ENCODE measurements around the gene AKAP10. TPM values are rescaled to one million over a fixed set of nuclear protein-coding genes. Genes with fewer than 3 reads are reported as not detected.

Gene AKAP10
- total RNA-seq, 1 donor from 2014 or later = 51.5 TPM

- intact Hi-C loops (cut with micrococcal nuclease) = no loop called here
- H3K9me3 Mint-ChIP-seq = no peaks in the 10 kb centered on the region
- ATAC-seq (ENCODE audit: low read depth) = no peak
- no peak for TF ChIP-seq CTCF (IDR thresholded peaks at IDR 0.05)
- peaks cover 70% of the 10 kb centered on the region for H3K36me3 Mint-ChIP-seq (ENCODE audit: low read depth)
- no peak for DNase-seq
- no peaks in the 10 kb centered on the region for H3K27me3 Mint-ChIP-seq
- H3K4me1 Mint-ChIP-seq = peaks cover 20% of the 10 kb centered on the region
- CTCF ChIA-PET = no interaction called here
- no peak overlapping the region for H3K27ac Mint-ChIP-seq
- no peak overlapping the region for H3K4me3 Mint-ChIP-seq
- POLR2A ChIA-PET = no interaction called here
Observed at GRCh38 chr17:19945009-19945626, 32.5 kb downstream of the AKAP10 start.

DNA sequence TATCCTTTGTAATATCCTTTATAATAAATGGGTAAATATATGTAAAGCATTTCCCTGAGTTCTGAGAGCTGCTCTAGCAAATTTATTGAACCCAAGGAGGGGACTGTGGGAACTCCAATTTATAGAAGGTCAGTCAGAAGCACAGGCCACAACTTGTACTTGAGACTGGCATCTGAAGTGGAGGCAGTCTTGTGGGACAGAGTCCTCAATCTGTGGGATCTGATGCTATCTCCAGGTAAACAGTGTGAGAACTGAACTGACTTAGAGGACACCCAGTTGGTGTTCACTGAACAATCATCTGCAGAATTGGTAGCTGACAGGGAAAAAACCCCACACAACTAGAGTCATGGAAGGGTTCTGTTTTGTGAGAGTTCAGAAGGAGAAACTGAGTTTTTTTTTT is 34.0 kb downstream of the AKAP10 start:
- H3K27me3 Mint-ChIP-seq = no peaks in the 10 kb centered on the region
- no peak overlapping the region for H3K4me3 Mint-ChIP-seq
- DNase-seq = no peak
- H3K27ac Mint-ChIP-seq = no peak overlapping the region
- ATAC-seq (ENCODE audit: low read depth) = no peak
- ChIA-PET CTCF (no interaction called here), POLR2A (no interaction called here)
- no peak for TF ChIP-seq CTCF (IDR thresholded peaks at IDR 0.05)
- H3K4me1 Mint-ChIP-seq = peaks cover 15% of the 10 kb centered on the region
- H3K36me3 Mint-ChIP-seq (ENCODE audit: low read depth) = peaks cover 77% of the 10 kb centered on the region
- intact Hi-C loops (cut with micrococcal nuclease) = no loop called here
- no peaks in the 10 kb centered on the region for H3K9me3 Mint-ChIP-seq

GRCh38 chr17:19943026-19943425 is 34.6 kb downstream of the AKAP10 start:
- H3K36me3 Mint-ChIP-seq (ENCODE audit: low read depth) = peaks cover 74% of the 10 kb centered on the region

DNA sequence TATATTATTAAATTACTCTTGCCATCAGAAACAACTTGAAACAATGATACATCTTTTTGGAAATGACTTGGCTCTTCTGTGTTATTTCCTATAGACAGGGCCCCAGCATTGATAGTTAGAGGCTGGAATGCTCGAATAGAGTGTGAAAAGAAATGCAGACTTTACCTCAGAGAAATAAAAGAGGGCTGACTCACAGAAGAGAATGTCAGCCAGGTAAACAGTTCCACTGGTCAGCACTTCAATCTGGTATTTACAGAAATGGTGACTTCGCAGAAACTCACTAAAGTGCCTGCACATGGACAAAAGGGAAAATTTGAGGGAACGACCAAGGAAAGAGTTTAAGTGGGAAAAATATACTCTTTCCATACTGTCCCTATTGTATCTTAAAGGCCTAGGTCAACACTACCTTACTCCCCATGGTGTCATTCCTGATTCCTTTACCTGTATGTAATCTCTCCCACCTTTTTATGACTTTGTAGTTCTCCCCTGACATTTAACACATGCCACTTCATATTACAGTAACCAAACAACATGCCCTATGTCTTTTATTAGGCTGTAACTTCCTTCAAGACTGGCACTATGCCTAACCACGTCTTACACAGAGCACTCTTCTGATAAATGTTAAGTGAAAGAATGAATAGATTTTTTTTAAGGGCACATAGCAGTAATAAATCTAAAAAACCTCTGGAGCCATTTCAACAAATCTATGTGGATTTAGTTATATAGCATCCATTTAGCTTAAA is 36.7 kb downstream of the AKAP10 start:
- H3K36me3 Mint-ChIP-seq (ENCODE audit: low read depth) = peaks cover 77% of the 10 kb centered on the region
- ChIA-PET POLR2A (no interaction called here), CTCF (no interaction called here)
- intact Hi-C loops (cut with micrococcal nuclease) = no loop called here
- no peak overlapping the region for H3K27ac Mint-ChIP-seq
- TF ChIP-seq CTCF (IDR thresholded peaks at IDR 0.05) = no peak
- H3K4me3 Mint-ChIP-seq = no peak overlapping the region
- no peaks in the 10 kb centered on the region for H3K9me3 Mint-ChIP-seq
- no peak for DNase-seq
- ATAC-seq (ENCODE audit: low read depth) = no peak
- peaks cover 7% of the 10 kb centered on the region for H3K4me1 Mint-ChIP-seq
- no peaks in the 10 kb centered on the region for H3K27me3 Mint-ChIP-seq

More at GRCh38 chr17:19943026-19943425, 34.6 kb downstream of the AKAP10 start:
- ATAC-seq (ENCODE audit: low read depth) = no peak
- peaks cover 9% of the 10 kb centered on the region for H3K4me1 Mint-ChIP-seq
- H3K9me3 Mint-ChIP-seq = no peaks in the 10 kb centered on the region
- CTCF ChIA-PET = no interaction called here
- intact Hi-C loops (cut with micrococcal nuclease) = no loop called here
- DNase-seq = no peak
- no peak overlapping the region for H3K27ac Mint-ChIP-seq
- POLR2A ChIA-PET = no interaction called here
- no peaks in the 10 kb centered on the region for H3K27me3 Mint-ChIP-seq
- H3K4me3 Mint-ChIP-seq = no peak overlapping the region
- no peak for TF ChIP-seq CTCF (IDR thresholded peaks at IDR 0.05)

- H3K4me1 Mint-ChIP-seq = peaks cover 7% of the 10 kb centered on the region
- ATAC-seq (ENCODE audit: low read depth) = no peak
- H3K27ac Mint-ChIP-seq = no peak overlapping the region
Observed at GRCh38 chr17:19939993-19940721, 37.5 kb downstream of the AKAP10 start.

More at GRCh38 chr17:19939993-19940721, 37.5 kb downstream of the AKAP10 start:
- H3K9me3 Mint-ChIP-seq = no peaks in the 10 kb centered on the region
- no peak overlapping the region for H3K4me3 Mint-ChIP-seq
- TF ChIP-seq CTCF (IDR thresholded peaks at IDR 0.05) = no peak
- peaks cover 75% of the 10 kb centered on the region for H3K36me3 Mint-ChIP-seq (ENCODE audit: low read depth)
- CTCF ChIA-PET = no interaction called here
- POLR2A ChIA-PET = no interaction called here
- no peak for DNase-seq
- intact Hi-C loops (cut with micrococcal nuclease) = no loop called here
- no peaks in the 10 kb centered on the region for H3K27me3 Mint-ChIP-seq
